CD4-positive, alpha-beta memory T cell (primary cell): Measurements from ENCODE around the gene SNTB2. TPM values are rescaled to one million over a fixed set of nuclear protein-coding genes. Genes with fewer than 3 reads are reported as not detected.

ENCODE experiments used
- CTCF ChIA-PET: fragments of 350-600 bp; sonication (Branson Sonifier 250); formaldehyde crosslinking; loops from one replicate; lab custom pipeline; 2021; ENCODE audit warnings: inconsistent platforms; ENCODE audit not compliant: partially characterized antibody; lab: Charles Lee
- POLR2A ChIA-PET: fragments of 350-600 bp; sonication (Branson Sonifier 250); formaldehyde crosslinking; loops from one replicate; lab custom pipeline; 2021; ENCODE audit not compliant: partially characterized antibody; lab: Charles Lee
- DNase-seq, 5 donors: peaks; one replicate each; pipeline versions ENCODE4 v3.0.0 to v3.0.0-alpha.2; 2020 to 2022; ENCODE audit warnings: mixed read lengths in 1 of 5
- H3K27ac ChIP-seq: one replicate; pipeline ENCODE4 v1.7.0; 2013; ENCODE audit warnings: low read depth, low read length
- H3K27me3 ChIP-seq: 2 replicates; pipeline ENCODE4 v1.7.0; 2013; ENCODE audit warnings: mild to moderate bottlenecking, low read length, moderate library complexity; ENCODE audit not compliant: insufficient read depth
- H3K36me3 ChIP-seq: 2 replicates; pipeline ENCODE4 v1.7.0; 2013; ENCODE audit warnings: mild to moderate bottlenecking, low read length, moderate library complexity; ENCODE audit not compliant: insufficient read depth
- H3K4me1 ChIP-seq: 2 replicates; pipeline ENCODE4 v1.7.0; 2013; ENCODE audit warnings: mild to moderate bottlenecking, low read length, moderate library complexity; ENCODE audit not compliant: insufficient read depth
- H3K4me3 ChIP-seq, 2 donors: one replicate each; pipeline ENCODE4 v1.7.0; 2013; ENCODE audit warnings: low read length in 2 of 2, mild to moderate bottlenecking in 1 of 2
- H3K9me3 ChIP-seq, 2 donors: one replicate each; pipeline ENCODE4 v1.7.0; 2013; ENCODE audit warnings: low read length in 2 of 2, control low read depth in 1 of 2; ENCODE audit not compliant: control insufficient read depth in 1 of 2
- H3K27ac Mint-ChIP-seq, 7 donors: one replicate each; pipeline ENCODE4 v1.8.0; 2020 to 2021; ENCODE audit warnings: mixed read lengths in 7 of 7, mild to moderate bottlenecking in 6 of 7, inconsistent platforms in 3 of 7, moderate library complexity in 3 of 7
- H3K27me3 Mint-ChIP-seq, 2 donors: one replicate each; pipeline ENCODE4 v1.8.0; 2020 to 2021; ENCODE audit warnings: mixed read lengths in 2 of 2
- H3K36me3 Mint-ChIP-seq, 2 donors: one replicate each; pipeline ENCODE4 v1.8.0; 2020 to 2021; ENCODE audit warnings: mixed read lengths in 2 of 2, inconsistent platforms in 1 of 2, mild to moderate bottlenecking in 1 of 2
- H3K4me1 Mint-ChIP-seq, 4 donors: one replicate each; pipeline ENCODE4 v1.8.0; 2020 to 2021; ENCODE audit warnings: mixed read lengths in 4 of 4, mild to moderate bottlenecking in 1 of 4
- H3K4me3 Mint-ChIP-seq, 8 donors: one replicate each; pipeline ENCODE4 v1.8.0; 2020 to 2021; ENCODE audit warnings: mixed read lengths in 8 of 8, mild to moderate bottlenecking in 7 of 8, moderate library complexity in 6 of 8, inconsistent platforms in 3 of 8
- H3K9me3 Mint-ChIP-seq, 8 donors: one replicate each; pipeline ENCODE4 v1.8.0; 2020 to 2021; ENCODE audit warnings: mixed read lengths in 8 of 8, mild to moderate bottlenecking in 5 of 8, inconsistent platforms in 3 of 8, moderate library complexity in 1 of 8
- intact Hi-C: fragments of 100-400 bp; cut with micrococcal nuclease; formaldehyde crosslinking; loops from one replicate; pipeline ENCODE4 v1.15.1; 2023
- polyA plus RNA-seq, 2 donors: library from polyadenylated mRNA; unstranded; fragments of 300-500 nt; fragmentation: Illumina TruSeq; gene quantifications; one replicate each; pipeline ENCODE4 v1.2.3, GENCODE V29; 2021
- total RNA-seq, 2 experiments: library from RNA; stranded (reverse); gene quantifications; one replicate each; pipeline ENCODE4 v1.2.3, GENCODE V29; 2021

Gene SNTB2
- total and polyA plus RNA-seq, 4 experiments from 2014 or later, result 4.5 to 21.2 (median 17.3) TPM

DNA sequence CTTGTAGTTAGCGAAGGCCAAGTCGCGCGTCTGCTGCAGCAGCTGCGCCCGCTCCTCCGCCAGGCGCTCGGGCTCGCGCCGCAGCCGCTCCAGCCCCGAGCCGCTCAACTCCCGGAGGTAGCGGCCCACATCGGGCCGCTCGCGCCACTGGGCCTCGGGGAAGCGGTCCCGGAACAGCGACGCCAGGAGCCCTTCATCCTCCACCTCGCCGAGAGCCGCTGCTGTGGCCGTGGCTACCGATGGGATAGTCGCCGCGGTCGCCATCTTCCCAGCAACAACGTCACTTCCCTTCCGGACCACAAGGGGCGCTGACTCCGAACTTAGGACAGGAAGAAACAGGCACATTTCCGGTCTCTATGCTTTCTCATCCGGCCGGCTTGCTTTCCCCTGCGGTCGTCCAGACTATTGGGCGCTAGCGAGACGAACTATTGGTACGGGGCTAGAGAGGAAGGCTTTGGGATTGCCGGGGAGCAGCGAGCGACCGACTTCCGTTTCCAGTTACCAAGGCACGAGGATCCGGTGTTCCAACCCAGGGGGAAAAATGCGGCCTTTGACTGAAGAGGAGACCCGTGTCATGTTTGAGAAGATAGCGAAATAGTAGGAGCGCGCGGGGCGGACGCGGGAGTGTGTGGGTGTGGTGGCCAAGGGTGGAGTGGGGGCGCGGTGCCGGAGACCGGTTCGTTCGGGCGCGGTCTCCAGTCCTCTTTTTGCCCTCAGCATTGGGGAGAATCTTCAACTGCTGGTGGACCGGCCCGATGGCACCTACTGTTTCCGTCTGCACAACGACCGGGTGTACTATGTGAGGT, 152.5 kb downstream of the SNTB2 start, which contains the start of the genes COG8 and NIP7:
TSS of gene COG8 (minus strand) at position 276 of the 806 bp plus-strand sequence. CDS start at position 264, 12 bp downstream.
TSS of gene NIP7 (plus strand) at position 484 of the 806 bp plus-strand sequence. CDS start at position 542, 58 bp downstream.
- peak within 1 kb of the TSS; percentile 77 to 97 for H3K4me3 ChIP-seq
- Mint-ChIP-seq H3K27me3 (no peaks in the 10 kb centered on the region), H3K4me3 (peak within 1 kb of the TSS; percentile 96 to 100 (median 100)), H3K27ac (peak within 1 kb of the TSS; percentile 96 to 100 (median 99)), H3K9me3 (no peaks in the 10 kb centered on the region), H3K36me3 (peaks cover 27 to 52% of the 10 kb centered on the region in 2 donors), H3K4me1 (peaks cover 34 to 74% (median 51%) of the 10 kb centered on the region in 4 donors)
- no peaks in the 10 kb centered on the region for H3K27me3 ChIP-seq
- intact Hi-C loops, result loop anchor here (1.0 to 10.0 kb wide), 6 partner anchors 9 to 226 kb away; partner anchors contain the start of genes CYB5B, NFAT5, PDF and VPS4A
- H3K4me1 ChIP-seq, result peaks cover 39% of the 10 kb centered on the region
- H3K27ac ChIP-seq, result peak within 1 kb of the TSS; percentile 81
- H3K9me3 ChIP-seq, result no peaks in the 10 kb centered on the region
- ChIA-PET POLR2A (interaction anchor here (0.7 to 5.0 kb wide), 12 partner anchors 11 to 226 kb away, joined by 3 to 116 read pairs (median 4); partner anchors contain the start of genes CHTF8, PDF, SNTB2 and TERF2), CTCF (interaction anchor here (0.7 to 2.2 kb wide), 9 partner anchors 10 to 1019 kb away, joined by 3 to 9 read pairs (median 4); partner anchors contain the start of gene VPS4A)
- peak; percentile 90 to 94 (median 91) for DNase-seq
- peaks cover 26% of the 10 kb centered on the region for H3K36me3 ChIP-seq

DNA sequence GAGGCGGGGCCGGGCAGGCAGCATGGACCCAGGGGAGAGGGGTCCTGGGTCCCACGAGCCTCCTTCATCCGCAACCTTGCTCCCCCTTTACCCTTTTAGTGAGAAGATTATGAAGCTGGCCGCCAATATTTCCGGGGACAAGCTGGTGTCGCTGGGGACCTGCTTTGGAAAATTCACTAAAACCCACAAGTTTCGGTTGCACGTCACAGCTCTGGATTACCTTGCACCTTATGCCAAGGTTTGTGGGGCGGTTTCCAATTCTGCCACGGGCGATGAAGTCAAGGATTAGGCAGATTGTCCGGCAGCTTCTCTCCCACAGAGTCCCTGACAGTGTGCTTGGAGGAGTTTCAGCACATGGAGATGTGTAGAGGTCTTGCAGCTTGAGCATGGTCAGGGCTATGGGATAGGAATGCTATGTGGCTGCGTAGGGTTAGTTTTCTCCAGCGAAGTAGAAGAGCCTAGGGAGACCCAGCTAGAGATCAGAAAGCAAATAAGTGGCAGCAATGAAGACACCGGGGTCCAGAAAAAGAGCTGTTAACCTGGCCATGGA, 153.2 kb downstream of the SNTB2 start:
- Histone ChIP-seq H3K27me3 (no peaks in the 10 kb centered on the region), H3K4me1 (peaks cover 39% of the 10 kb centered on the region), H3K36me3 (peaks cover 23% of the 10 kb centered on the region), H3K27ac (peak overlapping the region; percentile 81), H3K4me3 (peak overlapping the region; percentile 77 to 97), H3K9me3 (no peaks in the 10 kb centered on the region)
- peaks cover 23 to 46% of the 10 kb centered on the region in 2 donors for H3K36me3 Mint-ChIP-seq
- H3K9me3 Mint-ChIP-seq, result no peaks in the 10 kb centered on the region
- peak overlapping the region; percentile 96 to 100 (median 99) for H3K27ac Mint-ChIP-seq
- peak overlapping the region; percentile 96 to 100 (median 100) for H3K4me3 Mint-ChIP-seq
- intact Hi-C loops, result no loop called here
- ChIA-PET POLR2A (interaction anchor here (0.6 to 5.0 kb wide), 6 partner anchors 12 to 224 kb away, joined by 3 to 116 read pairs (median 6); partner anchors contain the start of genes CHTF8, PDF, TERF2 and UTP4), CTCF (interaction anchor here (0.8 to 2.2 kb wide), 6 partner anchors 11 to 41 kb away, joined by 3 to 9 read pairs (median 3); no protein-coding TSS in a partner anchor)
- peak in 1 of 5 donors; percentile 47 for DNase-seq
- no peaks in the 10 kb centered on the region for H3K27me3 Mint-ChIP-seq
- H3K4me1 Mint-ChIP-seq, result peaks cover 34 to 69% (median 48%) of the 10 kb centered on the region in 4 donors

DNA sequence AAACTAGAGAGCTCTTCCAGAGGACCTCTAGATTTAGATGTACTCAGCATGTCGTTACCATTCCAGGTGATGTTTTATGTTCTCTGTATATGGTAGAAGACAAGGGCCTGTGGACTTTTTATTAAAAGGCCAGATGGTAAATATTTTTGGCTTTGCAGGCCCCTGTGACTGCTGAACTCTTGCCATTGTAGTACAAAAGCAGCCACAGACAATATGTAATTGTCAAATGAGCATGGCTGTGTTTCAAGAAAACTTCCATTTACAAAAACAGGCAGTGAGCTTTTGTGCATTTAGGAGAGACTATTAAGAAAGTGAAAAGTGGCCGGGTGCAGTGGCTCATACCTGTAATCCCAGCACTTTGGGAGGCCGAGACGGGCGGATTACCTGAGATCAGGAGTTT, 157.2 kb downstream of the SNTB2 start:
- Histone ChIP-seq H3K4me3 (no peak overlapping the region), H3K9me3 (no peaks in the 10 kb centered on the region), H3K4me1 (peaks cover 16% of the 10 kb centered on the region), H3K36me3 (peaks cover 23% of the 10 kb centered on the region), H3K27ac (no peak overlapping the region), H3K27me3 (no peaks in the 10 kb centered on the region)
- DNase-seq, result no peak
- H3K27me3 Mint-ChIP-seq, result no peaks in the 10 kb centered on the region
- CTCF ChIA-PET, result no interaction called here
- POLR2A ChIA-PET, result no interaction called here
- no peaks in the 10 kb centered on the region for H3K9me3 Mint-ChIP-seq
- H3K4me3 Mint-ChIP-seq, result no peak overlapping the region
- intact Hi-C loops, result no loop called here
- no peak overlapping the region for H3K27ac Mint-ChIP-seq
- peaks cover 16 to 40% of the 10 kb centered on the region in 2 donors for H3K36me3 Mint-ChIP-seq
- H3K4me1 Mint-ChIP-seq, result peaks cover 16 to 34% (median 27%) of the 10 kb centered on the region in 4 donors

DNA sequence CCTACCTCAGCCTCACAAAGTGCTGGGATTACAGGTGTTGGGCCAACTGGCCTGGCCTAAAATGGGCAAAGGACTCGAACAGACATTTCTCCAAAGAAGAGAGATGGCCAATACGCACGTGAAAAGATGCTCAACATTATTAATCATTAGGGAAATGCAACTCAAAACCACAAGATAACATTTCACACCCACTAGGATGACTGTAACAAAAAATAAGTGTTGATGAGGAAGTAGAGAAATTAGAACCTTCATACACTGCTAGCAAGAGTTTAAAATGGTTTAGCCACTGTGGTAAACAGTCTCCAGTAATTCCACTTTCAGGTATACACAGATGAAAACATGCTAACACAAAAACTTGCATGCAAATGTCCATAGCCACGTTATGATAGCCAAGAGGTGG, 159.0 kb downstream of the SNTB2 start:
- H3K36me3 Mint-ChIP-seq, result peaks cover 13 to 35% of the 10 kb centered on the region in 2 donors
- H3K4me1 Mint-ChIP-seq, result peaks cover 7 to 17% (median 12%) of the 10 kb centered on the region in 4 donors
- no peaks in the 10 kb centered on the region for H3K27me3 Mint-ChIP-seq
- Histone ChIP-seq H3K27me3 (no peaks in the 10 kb centered on the region), H3K36me3 (peaks cover 23% of the 10 kb centered on the region), H3K4me3 (no peak overlapping the region), H3K9me3 (no peaks in the 10 kb centered on the region), H3K4me1 (peaks cover 7% of the 10 kb centered on the region), H3K27ac (no peak overlapping the region)
- intact Hi-C loops, result no loop called here
- peak overlapping the region in 1 of 7 donors; percentile 56 for H3K27ac Mint-ChIP-seq
- ChIA-PET CTCF (no interaction called here), POLR2A (no interaction called here)
- H3K9me3 Mint-ChIP-seq, result no peaks in the 10 kb centered on the region
- DNase-seq, result no peak
- H3K4me3 Mint-ChIP-seq, result no peak overlapping the region

DNA sequence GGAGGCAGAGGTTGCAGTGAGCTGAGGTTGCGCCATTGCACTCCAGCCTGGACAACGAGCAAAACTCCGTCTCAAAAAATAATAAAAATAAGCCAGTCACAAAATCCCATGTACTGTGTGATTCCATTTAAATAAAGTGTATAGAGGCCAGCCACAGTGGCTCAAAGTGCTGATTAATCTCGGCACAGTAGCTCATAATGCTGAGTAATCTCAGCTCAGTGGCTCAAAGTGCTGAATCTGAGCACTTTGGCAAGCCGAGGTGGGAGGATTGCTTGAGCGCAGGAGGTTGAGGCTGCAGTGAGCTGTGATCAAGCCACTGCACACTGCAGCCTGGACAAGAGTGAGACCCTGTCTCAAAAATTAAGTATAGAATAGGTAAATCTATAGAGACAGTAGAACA, 159.7 kb downstream of the SNTB2 start:
- Histone ChIP-seq H3K27me3 (no peaks in the 10 kb centered on the region), H3K9me3 (no peaks in the 10 kb centered on the region), H3K4me1 (no peaks in the 10 kb centered on the region), H3K27ac (no peak overlapping the region), H3K4me3 (no peak overlapping the region), H3K36me3 (peaks cover 15% of the 10 kb centered on the region)
- Mint-ChIP-seq H3K9me3 (no peaks in the 10 kb centered on the region), H3K27me3 (no peaks in the 10 kb centered on the region), H3K4me3 (no peak overlapping the region), H3K27ac (peak overlapping the region in 1 of 7 donors; percentile 2), H3K4me1 (peaks cover 2 to 9% (median 5%) of the 10 kb centered on the region in 4 donors), H3K36me3 (peaks cover 6 to 33% of the 10 kb centered on the region in 2 donors)
- CTCF ChIA-PET, result no interaction called here
- POLR2A ChIA-PET, result no interaction called here
- DNase-seq, result no peak
- intact Hi-C loops, result no loop called here

DNA sequence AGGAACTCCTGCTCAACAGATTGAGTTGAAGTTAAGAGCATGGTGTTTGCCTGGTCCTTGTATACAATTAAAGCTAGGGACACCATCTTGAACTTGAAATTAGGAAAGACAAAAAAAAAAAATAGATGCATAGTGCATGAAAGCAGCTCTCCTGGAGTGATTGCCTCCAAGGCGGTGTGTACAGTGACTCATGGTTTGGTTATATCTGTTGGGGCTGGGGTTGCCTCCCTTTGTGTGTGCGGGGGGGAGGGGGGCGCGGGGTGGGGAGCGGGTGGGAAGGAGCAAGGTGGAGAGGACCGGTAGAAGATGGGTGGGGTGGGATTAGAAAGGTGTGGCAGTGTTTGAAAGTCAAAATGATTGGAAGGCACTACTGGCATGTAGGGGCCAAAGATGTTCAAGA, 161.3 kb downstream of the SNTB2 start:
- Mint-ChIP-seq H3K9me3 (peaks cover 0 to 2% (median 0%) of the 10 kb centered on the region in 8 donors), H3K4me3 (no peak overlapping the region), H3K27me3 (no peaks in the 10 kb centered on the region), H3K27ac (peak overlapping the region in 1 of 7 donors; percentile 41), H3K36me3 (peaks cover 5 to 36% of the 10 kb centered on the region in 2 donors), H3K4me1 (peaks cover 1 to 4% (median 3%) of the 10 kb centered on the region in 4 donors)
- ChIA-PET POLR2A (no interaction called here), CTCF (no interaction called here)
- H3K4me3 ChIP-seq, result no peak overlapping the region
- no peak overlapping the region for H3K27ac ChIP-seq
- peaks cover 5% of the 10 kb centered on the region for H3K36me3 ChIP-seq
- no peaks in the 10 kb centered on the region for H3K4me1 ChIP-seq
- H3K27me3 ChIP-seq, result no peaks in the 10 kb centered on the region
- DNase-seq, result no peak
- H3K9me3 ChIP-seq, result no peaks in the 10 kb centered on the region
- intact Hi-C loops, result no loop called here

DNA sequence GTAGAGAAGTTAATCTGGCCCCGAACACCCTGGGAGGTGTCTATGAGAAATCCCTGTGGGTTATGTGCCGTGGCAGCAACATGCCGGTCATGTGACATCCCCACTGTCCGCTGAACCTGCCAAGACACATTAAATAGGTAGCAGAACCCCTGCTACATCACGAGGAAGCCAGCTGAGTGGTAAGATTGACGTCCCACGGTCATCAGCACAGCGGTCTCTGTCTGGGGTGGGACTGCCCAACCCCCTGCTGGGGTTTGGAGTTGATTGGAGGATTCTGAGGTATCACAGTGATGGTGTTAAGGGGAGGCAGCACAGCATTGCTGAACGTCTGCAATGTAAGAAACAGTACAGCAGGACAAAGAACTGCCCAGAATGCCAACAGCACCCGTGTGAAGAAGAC, 162.6 kb downstream of the SNTB2 start:
- intact Hi-C loops, result no loop called here
- Mint-ChIP-seq H3K27me3 (no peaks in the 10 kb centered on the region), H3K4me3 (no peak overlapping the region), H3K36me3 (peaks cover 4 to 34% of the 10 kb centered on the region in 2 donors), H3K9me3 (peaks cover 0 to 2% (median 0%) of the 10 kb centered on the region in 8 donors), H3K27ac (no peak overlapping the region), H3K4me1 (peaks cover 0 to 4% (median 1%) of the 10 kb centered on the region in 4 donors)
- DNase-seq, result no peak
- ChIA-PET CTCF (no interaction called here), POLR2A (no interaction called here)
- Histone ChIP-seq H3K4me3 (no peak overlapping the region), H3K36me3 (no peaks in the 10 kb centered on the region), H3K9me3 (no peaks in the 10 kb centered on the region), H3K27ac (no peak overlapping the region), H3K4me1 (no peaks in the 10 kb centered on the region), H3K27me3 (no peaks in the 10 kb centered on the region)
